ENCODE measurements around the gene CCDC170. TPM values are rescaled to one million over a fixed set of nuclear protein-coding genes. Genes with fewer than 3 reads are reported as not detected.

The CCDC170 gene
- total RNA-seq, 2 experiments from 2014 or later, result not detected

DNA sequence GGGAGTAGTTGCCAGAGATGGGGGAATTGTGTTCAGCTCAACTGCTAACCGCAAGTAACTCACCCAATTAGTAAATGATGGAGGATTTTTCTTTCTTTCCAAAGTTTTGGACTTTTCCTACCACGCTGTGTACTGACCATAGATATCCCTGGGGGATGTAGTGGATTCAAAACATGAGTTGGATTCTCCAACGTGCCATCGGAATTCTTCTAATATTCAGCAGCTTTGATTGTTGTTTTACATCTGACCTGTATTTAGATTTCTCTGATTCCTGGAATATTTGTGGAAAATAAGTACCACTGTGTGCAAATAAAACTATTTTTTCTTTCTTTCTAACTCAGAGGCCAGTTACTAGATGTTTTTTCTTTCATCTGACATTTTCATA lies 1.1 kb downstream of the CCDC170 start:
- TF ChIP-seq, protein P1, sequence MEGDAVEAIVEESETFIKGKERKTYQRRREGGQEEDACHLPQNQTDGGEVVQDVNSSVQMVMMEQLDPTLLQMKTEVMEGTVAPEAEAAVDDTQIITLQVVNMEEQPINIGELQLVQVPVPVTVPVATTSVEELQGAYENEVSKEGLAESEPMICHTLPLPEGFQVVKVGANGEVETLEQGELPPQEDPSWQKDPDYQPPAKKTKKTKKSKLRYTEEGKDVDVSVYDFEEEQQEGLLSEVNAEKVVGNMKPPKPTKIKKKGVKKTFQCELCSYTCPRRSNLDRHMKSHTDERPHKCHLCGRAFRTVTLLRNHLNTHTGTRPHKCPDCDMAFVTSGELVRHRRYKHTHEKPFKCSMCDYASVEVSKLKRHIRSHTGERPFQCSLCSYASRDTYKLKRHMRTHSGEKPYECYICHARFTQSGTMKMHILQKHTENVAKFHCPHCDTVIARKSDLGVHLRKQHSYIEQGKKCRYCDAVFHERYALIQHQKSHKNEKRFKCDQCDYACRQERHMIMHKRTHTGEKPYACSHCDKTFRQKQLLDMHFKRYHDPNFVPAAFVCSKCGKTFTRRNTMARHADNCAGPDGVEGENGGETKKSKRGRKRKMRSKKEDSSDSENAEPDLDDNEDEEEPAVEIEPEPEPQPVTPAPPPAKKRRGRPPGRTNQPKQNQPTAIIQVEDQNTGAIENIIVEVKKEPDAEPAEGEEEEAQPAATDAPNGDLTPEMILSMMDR (IDR thresholded peaks at IDR 0.05), result no peak
- intact Hi-C loops (cut with DNase I, micrococcal nuclease), result no loop called here
- no peaks in the 10 kb centered on the region for H3K9me3 Mint-ChIP-seq

DNA sequence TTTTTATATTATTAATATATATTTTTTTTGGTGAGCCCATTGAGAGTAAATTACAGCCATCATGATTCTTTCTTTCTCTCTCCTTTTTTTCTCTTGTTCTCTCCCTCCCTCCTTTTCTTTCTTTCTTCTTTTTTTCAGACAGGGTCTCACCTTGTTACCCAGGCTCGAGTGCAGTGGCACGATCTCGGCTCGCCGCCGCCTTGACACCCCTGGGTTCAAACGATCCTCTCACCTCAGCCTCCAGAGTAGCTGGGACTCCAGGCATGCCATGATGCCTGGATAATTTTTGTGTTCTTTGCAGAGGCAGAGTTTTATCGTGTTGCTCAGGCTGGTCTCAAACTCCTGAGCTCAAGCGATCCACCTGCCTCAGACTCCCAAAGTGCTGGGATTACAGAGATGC lies 1.6 kb downstream of the CCDC170 start:
- CTCF ChIA-PET, result no interaction called here
- no peak overlapping the region for H3K27ac ChIP-seq (ENCODE audit: low read depth in 1 of 2, low read length in 2 of 2)
- peak overlapping the region; percentile 45 for H3K4me3 Mint-ChIP-seq
- peaks cover 59% of the 10 kb centered on the region for H3K27me3 Mint-ChIP-seq
- POLR2A ChIA-PET, result no interaction called here
- H3K9me3 Mint-ChIP-seq, result no peaks in the 10 kb centered on the region
- H3K27ac Mint-ChIP-seq, result no peak overlapping the region
- TF ChIP-seq, protein P1 (IDR thresholded peaks at IDR 0.05), result no peak
- H3K4me1 Mint-ChIP-seq (ENCODE audit: low read depth), result peaks cover 17% of the 10 kb centered on the region
- H3K9me3 ChIP-seq (ENCODE audit: control insufficient read depth in 1 of 2, insufficient read depth in 1 of 2, low read length in 2 of 2), result no peaks in the 10 kb centered on the region
- no peaks in the 10 kb centered on the region for H3K36me3 ChIP-seq (ENCODE audit: insufficient read depth, low read length)
- no peak overlapping the region for H3K4me3 ChIP-seq (ENCODE audit: low read length)
- intact Hi-C loops (cut with DNase I, micrococcal nuclease), result no loop called here
- DNase-seq (no peak), ATAC-seq (ENCODE audit: poor library complexity) (no peak)
- no peaks in the 10 kb centered on the region for H3K36me3 Mint-ChIP-seq (ENCODE audit: low read depth)
- H3K4me1 ChIP-seq (ENCODE audit: insufficient read depth, low read length), result peaks cover 14% of the 10 kb centered on the region
- H3K27me3 ChIP-seq (ENCODE audit: control insufficient read depth in 1 of 2, insufficient read depth in 2 of 2, low read length in 2 of 2), result peaks cover 13 to 38% of the 10 kb centered on the region in 2 experiments

More for the DNA sequence above, 1.1 kb downstream of the CCDC170 start:
- Mint-ChIP-seq H3K27me3 (peaks cover 59% of the 10 kb centered on the region), H3K27ac (no peak overlapping the region), H3K4me3 (peak overlapping the region; percentile 76), H3K4me1 (ENCODE audit: low read depth) (peaks cover 17% of the 10 kb centered on the region), H3K36me3 (ENCODE audit: low read depth) (no peaks in the 10 kb centered on the region)
- Histone ChIP-seq H3K9me3 (ENCODE audit: control insufficient read depth in 1 of 2, insufficient read depth in 1 of 2, low read length in 2 of 2) (no peaks in the 10 kb centered on the region), H3K27ac (ENCODE audit: low read depth in 1 of 2, low read length in 2 of 2) (no peak overlapping the region), H3K4me3 (ENCODE audit: low read length) (peak overlapping the region; percentile 44), H3K27me3 (ENCODE audit: control insufficient read depth in 1 of 2, insufficient read depth in 2 of 2, low read length in 2 of 2) (peaks cover 13 to 38% of the 10 kb centered on the region in 2 experiments), H3K4me1 (ENCODE audit: insufficient read depth, low read length) (peaks cover 14% of the 10 kb centered on the region), H3K36me3 (ENCODE audit: insufficient read depth, low read length) (no peaks in the 10 kb centered on the region)
- DNase-seq (no peak), ATAC-seq (ENCODE audit: poor library complexity) (no peak)
- POLR2A ChIA-PET, result interaction anchor here (1.0 kb wide), 1 partner anchor 105 kb away, joined by 4 read pairs; no protein-coding TSS in a partner anchor
- CTCF ChIA-PET, result no interaction called here

DNA sequence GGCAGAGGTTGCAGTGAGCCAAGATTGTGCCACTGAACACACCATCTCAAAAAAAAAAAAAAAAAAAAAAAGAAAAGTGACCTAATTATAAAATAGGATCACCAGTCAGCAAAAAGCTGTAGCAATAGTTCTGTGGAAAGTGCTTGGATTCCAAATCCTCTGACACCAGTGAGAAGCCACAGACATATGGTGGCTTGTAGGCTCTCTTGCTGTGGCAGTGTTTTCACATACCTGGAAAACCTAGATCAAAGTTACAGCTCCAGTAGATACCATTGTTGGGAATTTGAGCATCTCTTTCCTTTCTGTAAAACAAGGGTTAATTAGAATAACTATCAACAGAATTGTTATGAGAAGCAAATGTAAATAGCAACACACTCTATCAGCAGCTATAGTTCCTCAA lies 4.1 kb downstream of the CCDC170 start:
- no peaks in the 10 kb centered on the region for H3K36me3 Mint-ChIP-seq (ENCODE audit: low read depth)
- no peak overlapping the region for H3K4me3 Mint-ChIP-seq
- H3K4me1 Mint-ChIP-seq (ENCODE audit: low read depth), result peaks cover 17% of the 10 kb centered on the region
- Histone ChIP-seq H3K27ac (ENCODE audit: low read depth in 1 of 2, low read length in 2 of 2) (no peak overlapping the region), H3K36me3 (ENCODE audit: insufficient read depth, low read length) (no peaks in the 10 kb centered on the region), H3K27me3 (ENCODE audit: control insufficient read depth in 1 of 2, insufficient read depth in 2 of 2, low read length in 2 of 2) (peaks cover 13 to 38% of the 10 kb centered on the region in 2 experiments), H3K9me3 (ENCODE audit: control insufficient read depth in 1 of 2, insufficient read depth in 1 of 2, low read length in 2 of 2) (no peaks in the 10 kb centered on the region), H3K4me1 (ENCODE audit: insufficient read depth, low read length) (peaks cover 14% of the 10 kb centered on the region), H3K4me3 (ENCODE audit: low read length) (no peak overlapping the region)
- H3K27ac Mint-ChIP-seq, result no peak overlapping the region
- H3K9me3 Mint-ChIP-seq, result no peaks in the 10 kb centered on the region
- TF ChIP-seq, protein P1 (IDR thresholded peaks at IDR 0.05), result no peak
- no peak for ATAC-seq (ENCODE audit: poor library complexity)
- H3K27me3 Mint-ChIP-seq, result peaks cover 48% of the 10 kb centered on the region
- CTCF ChIA-PET, result no interaction called here
- intact Hi-C loops (cut with DNase I, micrococcal nuclease), result no loop called here
- POLR2A ChIA-PET, result no interaction called here
- DNase-seq, result no peak
